GM19463 (cell line): ENCODE results near the gene SH3PXD2B.
"Not testable (repeated sequence)": the region's sequence is repeated elsewhere in the genome, so short reads cannot be mapped to it uniquely, and the experiment has no call there.

Experiments used
- ATAC-seq: cut with Tn5 transposase; IDR thresholded peaks from one replicate; pipeline ENCODE4 v1.9.1; 2021; ENCODE audit warnings: mild to moderate bottlenecking, moderate library complexity; ENCODE audit not compliant: unreplicated experiment

SH3PXD2B gene

DNA sequence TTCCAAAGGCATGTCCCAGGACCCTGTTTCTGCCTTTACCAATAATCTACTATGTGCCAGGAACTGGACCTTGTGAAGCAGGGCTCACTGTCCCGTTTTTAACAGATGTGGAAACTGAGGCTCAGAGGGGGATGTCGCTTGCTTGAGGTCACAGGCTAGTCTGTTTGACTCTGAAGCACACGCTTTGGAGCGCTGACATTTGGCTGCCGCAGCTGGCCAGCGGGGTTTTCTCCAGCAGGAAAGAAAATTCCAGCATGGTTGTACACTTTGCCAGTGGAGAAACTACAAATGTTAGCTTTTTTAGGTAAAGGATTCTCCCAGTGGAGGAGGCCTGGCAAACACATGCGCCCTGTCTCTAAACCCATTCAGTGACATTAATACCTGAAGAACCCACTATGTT is 50.5 kb downstream of the SH3PXD2B start:
- no peak for ATAC-seq

DNA sequence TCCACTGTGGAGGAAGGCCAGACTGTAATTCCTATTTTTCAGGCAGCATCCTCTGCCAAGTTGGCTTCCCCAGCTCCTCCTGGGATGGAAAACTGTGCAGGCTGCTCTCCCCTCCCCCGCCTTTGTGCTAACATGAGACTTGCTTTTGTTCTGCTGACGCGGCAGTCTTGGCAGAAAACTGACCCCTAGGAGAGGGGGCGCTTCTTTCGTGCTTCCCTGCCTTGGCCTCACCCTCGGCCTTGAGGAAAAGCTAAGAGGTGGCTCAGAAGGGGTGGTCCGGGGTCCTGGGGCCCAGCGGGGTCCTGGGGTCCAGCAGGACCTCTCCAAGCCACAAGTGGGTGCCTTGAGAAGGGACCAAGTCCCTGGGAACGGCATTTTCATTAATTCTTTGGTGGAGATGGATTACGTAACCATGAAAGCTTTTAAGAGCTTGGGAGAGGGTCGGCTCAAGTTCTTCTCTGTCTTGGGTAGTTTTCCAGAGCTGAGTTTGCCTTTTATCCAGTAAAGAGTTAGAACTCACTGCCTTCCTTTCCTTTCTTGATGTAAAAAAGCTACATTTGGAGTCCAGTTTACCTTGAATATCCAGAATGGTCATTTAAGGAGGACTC is 51.0 kb downstream of the SH3PXD2B start:
- no peak for ATAC-seq

- no peak for ATAC-seq
Measured at GRCh38 chr5:172402531-172403188, 51.7 kb downstream of the SH3PXD2B start.

DNA sequence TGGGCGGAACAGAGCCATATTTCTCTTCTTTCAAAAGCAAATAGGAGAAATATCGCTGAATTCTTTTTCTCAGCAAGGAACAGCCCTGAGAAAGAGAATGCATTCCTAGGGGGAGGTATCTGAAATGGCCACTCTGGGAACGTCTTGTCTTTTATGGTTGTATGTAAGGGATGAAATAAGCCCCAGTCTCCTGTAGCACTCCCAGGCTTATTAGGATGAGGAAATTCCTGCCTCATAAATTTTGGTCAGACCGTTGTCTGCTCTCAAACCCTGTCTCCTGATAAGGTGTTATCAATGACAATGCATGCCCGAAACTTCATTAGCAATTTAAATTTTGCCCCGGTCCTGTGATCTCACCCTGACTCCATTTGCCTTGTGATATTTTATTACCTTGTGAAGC is 52.3 kb downstream of the SH3PXD2B start:
- not testable (repeated sequence) for ATAC-seq

- ATAC-seq: no peak
Measured at GRCh38 chr5:172399826-172400225, 54.5 kb downstream of the SH3PXD2B start.

GRCh38 chr5:172399336-172399735 is 55.0 kb downstream of the SH3PXD2B start:
- no peak for ATAC-seq

GRCh38 chr5:172398645-172399044 is 55.7 kb downstream of the SH3PXD2B start:
- ATAC-seq: not testable (repeated sequence)

- ATAC-seq: not testable (repeated sequence)
Measured at GRCh38 chr5:172396994-172397393, 57.3 kb downstream of the SH3PXD2B start.

DNA sequence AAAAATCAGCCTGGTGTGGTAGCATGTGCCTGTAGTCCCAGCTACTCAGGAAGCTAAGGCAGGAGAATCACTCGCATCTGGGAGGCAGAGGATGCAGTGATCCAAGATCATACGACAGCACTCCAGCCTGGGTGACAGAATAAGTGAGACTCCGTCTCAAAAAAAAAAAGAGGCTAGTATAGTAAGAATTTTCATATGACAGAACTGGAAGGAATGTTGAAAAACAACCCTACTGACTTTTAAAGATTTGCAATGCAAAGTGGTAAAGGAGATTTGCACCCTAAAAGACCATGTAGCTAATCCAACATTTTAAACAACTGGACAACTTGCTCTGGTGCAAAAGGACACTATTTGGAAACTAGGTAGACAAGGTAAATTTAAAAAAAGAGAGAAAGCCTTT is 58.1 kb downstream of the SH3PXD2B start:
- ATAC-seq: no peak

DNA sequence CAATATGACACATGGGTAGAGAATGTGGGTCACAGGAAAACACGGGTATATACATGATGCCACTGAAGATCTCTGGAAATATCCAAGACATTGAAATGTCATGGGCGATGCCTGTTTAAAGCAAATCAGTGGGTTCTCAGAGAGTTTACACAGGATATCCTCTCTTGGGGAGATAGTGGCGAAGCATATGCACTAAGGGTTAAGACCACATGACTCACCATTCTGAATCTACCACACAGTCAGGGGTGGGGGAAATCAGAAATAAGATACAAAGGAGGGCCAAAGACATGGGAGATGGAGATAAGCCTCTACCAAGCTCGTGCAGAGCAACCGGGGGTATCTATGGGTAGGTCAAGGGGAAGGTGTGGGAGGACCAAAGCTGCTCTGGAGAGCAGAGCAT is 58.8 kb downstream of the SH3PXD2B start:
- ATAC-seq: no peak

DNA sequence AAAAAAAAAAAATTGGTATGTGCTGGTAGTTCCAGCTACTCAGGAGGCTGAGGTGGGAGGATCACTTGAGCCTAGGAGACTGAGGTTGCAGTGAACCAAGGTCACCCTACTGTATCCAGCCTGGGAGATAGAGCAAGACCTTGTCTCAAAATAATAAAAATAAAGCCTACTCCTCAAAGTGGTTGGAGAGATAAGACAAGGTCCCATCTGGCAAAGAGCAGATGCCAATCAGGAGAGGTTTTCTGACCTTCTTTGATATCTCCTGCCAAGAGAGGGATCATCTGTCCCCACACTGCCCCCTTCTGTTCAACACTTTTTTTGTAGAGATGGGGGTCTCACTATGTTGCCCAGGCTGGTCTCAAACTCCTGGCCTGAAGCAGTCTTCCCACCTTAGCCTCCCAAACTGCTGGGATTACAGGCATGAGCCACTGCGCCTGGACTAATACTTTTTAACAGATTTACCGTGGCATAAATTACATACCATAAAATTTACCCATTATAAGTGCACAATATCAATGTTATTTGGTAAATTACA is 64.7 kb downstream of the SH3PXD2B start:
- no peak for ATAC-seq

DNA sequence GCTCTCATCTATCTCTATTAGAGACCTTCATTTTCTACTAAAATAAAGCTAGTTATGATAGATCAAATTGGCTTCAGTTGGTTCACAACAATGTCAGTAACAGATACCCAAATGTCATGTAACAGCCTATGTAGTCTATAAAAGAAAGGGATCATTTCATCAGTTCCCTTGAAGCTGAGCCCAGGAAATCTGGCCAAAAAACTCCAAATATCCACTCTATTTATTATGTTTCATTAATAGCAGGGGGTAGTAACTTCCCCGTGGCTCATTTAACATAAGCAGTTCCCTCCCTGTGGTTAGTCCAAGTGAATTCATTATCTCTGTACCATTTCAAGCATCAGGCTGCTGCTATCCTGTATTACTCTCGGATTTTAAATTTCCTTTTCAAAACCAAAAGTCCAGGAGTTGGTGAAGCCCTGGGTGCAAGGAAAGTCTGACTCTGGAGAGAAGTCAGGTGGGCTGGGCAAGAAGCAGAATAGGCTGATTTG is 66.0 kb downstream of the SH3PXD2B start:
- no peak for ATAC-seq

- no peak for ATAC-seq
Measured at GRCh38 chr5:172385707-172386106, 68.6 kb downstream of the SH3PXD2B start.

- no peak for ATAC-seq
Measured at GRCh38 chr5:172385010-172385563, 69.2 kb downstream of the SH3PXD2B start.

DNA sequence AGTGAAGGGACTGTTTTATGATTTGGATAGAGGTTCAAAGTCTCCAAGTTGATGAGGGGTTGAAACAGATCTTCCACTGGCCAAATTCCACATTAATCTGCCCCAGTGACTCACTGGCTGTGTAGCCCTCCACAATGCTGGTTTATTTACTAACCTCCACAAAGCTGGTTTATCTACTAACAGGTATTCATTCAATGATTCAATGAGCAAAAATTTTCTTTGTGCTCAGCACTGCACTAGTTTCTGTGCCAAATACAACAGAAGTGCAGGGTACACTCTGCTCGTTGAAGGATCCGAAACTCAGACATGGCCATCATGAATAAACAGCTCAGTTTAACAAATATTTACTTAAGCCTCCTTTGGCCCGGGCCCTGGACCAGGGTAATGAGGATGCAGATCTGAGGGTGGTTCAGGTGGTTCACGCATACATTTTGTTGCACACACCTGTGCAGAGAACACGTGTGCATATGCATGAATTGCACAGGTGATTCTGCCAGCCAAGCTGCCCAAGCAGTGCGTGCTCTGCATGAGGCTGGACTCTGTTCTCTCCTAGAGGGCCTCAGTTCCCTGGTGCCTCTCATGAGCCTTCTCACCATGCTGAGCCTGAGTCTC is 71.0 kb downstream of the SH3PXD2B start:
- ATAC-seq: no peak

DNA sequence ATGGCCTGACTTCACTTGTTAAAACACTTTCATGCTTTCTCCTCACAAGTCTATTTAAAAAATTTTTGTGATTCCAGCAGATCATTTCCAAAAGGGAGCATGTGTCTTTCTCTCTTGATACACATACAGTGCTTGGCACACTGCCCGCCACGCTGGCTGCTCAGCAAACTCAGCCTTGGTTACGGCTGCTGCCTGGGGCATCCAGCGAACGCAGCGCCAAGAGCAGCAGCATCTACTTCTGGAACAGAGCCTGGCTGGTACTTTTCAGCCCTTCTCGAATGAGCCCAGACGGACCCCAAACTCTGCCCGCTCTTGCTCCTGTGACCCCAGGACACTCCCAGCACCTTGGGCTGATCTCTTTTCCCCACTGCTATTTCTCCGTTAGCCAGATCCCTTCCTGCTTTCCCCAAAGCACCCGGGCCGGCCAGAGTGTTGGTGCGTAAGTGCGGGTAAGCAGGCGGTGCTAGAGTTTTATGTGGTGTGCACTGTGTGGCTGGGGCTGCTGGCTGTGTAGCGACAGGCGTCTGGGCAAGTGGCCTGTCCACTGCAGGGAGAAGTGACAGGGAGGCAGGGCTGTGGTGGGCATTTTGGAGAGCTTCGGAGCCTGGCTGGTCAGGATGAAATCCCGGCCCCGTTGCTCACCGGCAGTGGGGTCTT is 73.2 kb downstream of the SH3PXD2B start:
- ATAC-seq: no peak

DNA sequence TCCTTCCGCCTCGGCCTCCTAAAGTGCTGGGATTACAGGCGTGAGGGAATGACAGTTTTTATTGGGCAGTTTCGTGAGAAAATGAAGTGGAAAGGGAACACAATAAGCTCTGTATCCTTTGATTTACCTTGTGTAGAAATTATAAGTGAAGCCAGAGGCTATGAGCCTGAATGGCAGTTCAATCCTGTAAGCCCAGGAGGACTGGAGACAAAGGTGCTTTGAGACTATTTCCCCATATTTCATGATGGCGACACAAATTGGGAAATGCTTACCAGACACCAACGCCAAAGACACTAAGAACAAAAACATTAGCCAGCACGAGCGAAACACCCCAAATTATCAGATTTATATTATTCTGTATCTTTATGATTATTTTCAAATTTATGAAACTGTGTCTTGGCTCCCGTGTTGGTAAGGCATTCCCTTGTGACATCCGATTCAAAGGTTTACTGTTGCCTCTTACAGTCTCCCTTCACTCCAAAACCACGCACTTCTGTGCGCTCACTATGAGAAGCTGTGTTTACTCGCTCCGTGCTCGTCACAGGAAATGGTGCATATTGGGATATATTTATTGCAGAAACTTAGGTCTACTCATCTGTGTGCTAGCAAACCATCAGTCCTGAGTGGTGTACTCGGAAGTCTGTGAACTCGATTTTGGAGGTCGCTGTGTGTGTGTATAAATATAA is 73.9 kb downstream of the SH3PXD2B start:
- no peak for ATAC-seq

DNA sequence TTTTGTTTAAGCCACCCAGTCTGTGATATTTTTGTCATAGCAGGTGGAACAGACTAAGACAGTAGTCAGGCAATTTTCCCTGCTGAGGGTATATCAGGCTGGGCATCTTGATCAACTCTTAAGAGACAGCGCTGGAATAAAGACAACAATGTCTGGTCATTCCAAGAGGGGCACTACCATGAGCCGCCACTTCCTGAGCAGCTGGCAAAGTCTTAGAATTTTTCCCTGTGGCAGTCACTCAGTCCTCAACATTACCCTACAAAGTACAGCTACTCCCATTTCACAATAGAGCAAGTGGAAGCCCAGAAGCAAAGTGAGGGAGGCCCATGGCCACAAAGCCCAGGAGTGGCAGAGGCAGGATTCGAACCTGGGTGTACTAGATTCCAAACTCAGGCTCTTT is 74.8 kb downstream of the SH3PXD2B start:
- ATAC-seq: no peak

DNA sequence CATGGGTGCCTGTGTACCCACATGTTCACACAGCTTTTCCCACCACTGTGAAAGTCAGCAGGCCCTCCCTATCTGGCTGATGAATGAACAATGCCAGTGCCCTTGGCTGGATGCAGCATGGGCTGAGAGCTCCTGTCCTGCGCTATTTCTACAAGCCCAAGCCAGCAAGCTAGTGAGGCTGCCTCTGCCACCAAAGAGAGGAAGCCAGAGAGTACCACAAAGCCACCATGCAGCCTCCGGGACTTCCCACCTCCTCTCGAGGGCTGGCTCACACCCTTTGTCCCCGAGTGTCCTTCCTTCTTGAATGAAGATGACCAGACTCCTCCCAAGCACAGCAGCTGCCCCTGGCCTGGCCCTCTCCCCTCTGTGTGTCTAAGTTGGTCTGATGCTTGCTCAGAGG is 76.5 kb downstream of the SH3PXD2B start:
- ATAC-seq: no peak

DNA sequence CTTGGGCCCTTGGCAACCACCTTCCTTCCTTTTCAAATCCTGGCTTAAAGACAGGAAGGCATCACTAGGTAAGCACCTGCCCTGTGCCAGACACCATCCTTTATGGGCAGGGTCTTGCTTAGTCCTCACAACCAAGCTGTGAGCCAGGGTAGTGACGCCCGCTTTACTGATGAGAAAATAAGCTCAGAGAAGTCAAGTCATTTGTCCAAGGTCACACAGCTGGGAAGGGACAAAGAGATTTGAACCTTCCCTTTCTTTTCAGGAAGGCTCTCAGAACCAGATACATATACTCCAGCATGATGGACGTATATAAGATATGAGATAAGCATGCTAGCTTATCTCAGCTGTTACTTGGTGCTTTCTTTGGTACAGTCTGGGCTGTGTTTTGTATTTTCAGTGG is 76.9 kb downstream of the SH3PXD2B start:
- ATAC-seq: no peak

GRCh38 chr5:172374783-172375182 is 79.5 kb downstream of the SH3PXD2B start:
- ATAC-seq: no peak
